Spleen (tissue), 13 donors: ENCODE measurements around the gene PPP1R15B. TPM values are rescaled to one million over a fixed set of nuclear protein-coding genes. Genes with fewer than 3 reads are reported as not detected.

Experiments used
- DNase-seq: peaks from one replicate; pipeline ENCODE4 v3.0.0-alpha.2; 2020
- H3K27ac ChIP-seq, 8 donors: fragments of 200-600 bp; sonication (generic) in 7 of 8; 1 replicate in 4 of 8; 2 replicates in 4 of 8; pipeline versions ENCODE4 v1.5.0 to v1.8.0; 2016 to 2021; ENCODE audit warnings: inconsistent platforms in 4 of 8, mild to moderate bottlenecking in 4 of 8, moderate library complexity in 1 of 8
- H3K27me3 ChIP-seq, 7 donors: fragments of 200-600 bp; sonication (generic) in 6 of 7; replicated peaks in 1 of 7; 1 replicate in 4 of 7; 2 replicates in 3 of 7; pipeline versions ENCODE4 v1.5.0 to v1.8.0; 2016 to 2021; ENCODE audit warnings: inconsistent platforms in 3 of 7, mild to moderate bottlenecking in 1 of 7
- H3K36me3 ChIP-seq, 6 donors: fragments of 200-600 bp; sonication (generic) in 5 of 6; 1 replicate in 4 of 6; 2 replicates in 2 of 6; pipeline versions ENCODE4 v1.5.0 to v1.8.0; 2016 to 2021; ENCODE audit warnings: inconsistent platforms in 2 of 6
- H3K4me1 ChIP-seq, 6 donors: fragments of 200-600 bp; sonication (generic) in 5 of 6; 1 replicate in 3 of 6; 2 replicates in 3 of 6; pipeline versions ENCODE4 v1.5.0 to v1.8.0; 2016 to 2021; ENCODE audit warnings: inconsistent platforms in 3 of 6
- H3K4me3 ChIP-seq, 8 donors: fragments of 200-600 bp; sonication (generic) in 7 of 8; 1 replicate in 4 of 8; 2 replicates in 4 of 8; pipeline versions ENCODE4 v1.5.0 to v1.8.0; 2016 to 2021; ENCODE audit warnings: inconsistent platforms in 4 of 8, mild to moderate bottlenecking in 4 of 8, moderate library complexity in 2 of 8
- H3K9me3 ChIP-seq, 8 donors: fragments of 200-600 bp; sonication (generic) in 7 of 8; 1 replicate in 4 of 8; 2 replicates in 4 of 8; pipeline versions ENCODE4 v1.5.0 to v1.8.0; 2016 to 2021; ENCODE audit warnings: inconsistent platforms in 4 of 8
- POLR2A ChIP-seq, 3 donors: fragments of 450-650 bp; IDR thresholded peaks; one replicate each; pipeline ENCODE4 v1.5.1; 2017; ENCODE audit warnings: antibody characterized with exemption in 3 of 3, mild to moderate bottlenecking in 1 of 3
- POLR2AphosphoS5 ChIP-seq, 3 donors: sonication (generic); formaldehyde crosslinking; IDR thresholded peaks; one replicate each; pipeline ENCODE4 v1.5.1; 2017; ENCODE audit warnings: antibody characterized with exemption in 3 of 3
- WGBS, 5 donors: extraction: QIAGEN DNeasy Blood & Tissue Kit in 3 of 5; methylation state at CpG; one replicate each; pipeline versions ENCODE4 v1.1.5 to v1.1.7; 2013 to 2018; 5-methylcytosine and 5-hydroxymethylcytosine counted together
- intact Hi-C: fragments of 100-400 bp; cut with DNase I; formaldehyde crosslinking; loops from one replicate; pipeline ENCODE4 v1.15.0; 2023; ENCODE audit warnings: low total_unique reads
- long read RNA-seq, 2 donors: transcript quantifications; one replicate each; lab custom pipeline, GENCODE V29; 2026
- polyA plus RNA-seq, 3 donors: library from polyadenylated mRNA; stranded (reverse); fragments of 200-250 nt; gene quantifications; one replicate each; pipeline ENCODE4 v1.2.1, GENCODE V29; 2013
- total RNA-seq, 7 donors: library from RNA; depleted of rRNA in 3 of 7; stranded (reverse); fragments of >200 nt in 3 of 7; fragmentation: NEBNext Ultra II Directional in 4 of 7; extraction: Animal tissue kit (Norgen Biotek cat#: 25700) in 4 of 7; gene quantifications; one replicate each; pipeline versions ENCODE4 v1.1.0 to v1.2.1, GENCODE V29; 2016 to 2021
- TF ChIP-seq, protein P1 (sequence below), 11 experiments: fragments of 200-600 bp in 7 of 11; fragments of 450-650 bp in 4 of 11; sonication (generic) in 4 of 11; IDR thresholded peaks in 8 of 11; conservative IDR thresholded peaks in 3 of 11; 1 replicate in 7 of 11; 2 replicates in 4 of 11; pipeline versions ENCODE4 v1.4.0 to v1.8.0; 2016 to 2021; ENCODE audit warnings: antibody characterized with exemption in 11 of 11, inconsistent platforms in 4 of 11, mild to moderate bottlenecking in 1 of 11
- donor health status: healthy with polysubstance abuse.
- donor health status: DM: no; HTN: no; CAD: no; lungs with moderate emphysema.
- donor health status: DM: no; HTN: no; CAD: no.
- donor health status: Bipolar disorder and iron deficiency.
- donor health status: healthy.
- donor health status: DM: no; HTN: no; CAD: no.
- donor health status: DM: yes; HTN: yes; CAD: no.

The PPP1R15B gene
- total RNA-seq (10 to 100 TPM; 46.3 to 73.1 (median 63.8) TPM), polyA plus RNA-seq (10 to 100 TPM; 10.8 to 17.2 (median 12.5) TPM)
- long read RNA-seq, donor 1, full-length matches to known transcripts, result 5 of 5 reads
- long read RNA-seq, donor 1, partial matches to known transcripts, result 0 of 5 reads
- long read RNA-seq, donor 1, other reads (novel, unspliced or antisense), result 0 of 5 reads
- long read RNA-seq, donor 2, full-length matches to known transcripts, result 6 of 6 reads
- long read RNA-seq, donor 2, partial matches to known transcripts, result 0 of 6 reads
- long read RNA-seq, donor 2, other reads (novel, unspliced or antisense), result 0 of 6 reads

DNA sequence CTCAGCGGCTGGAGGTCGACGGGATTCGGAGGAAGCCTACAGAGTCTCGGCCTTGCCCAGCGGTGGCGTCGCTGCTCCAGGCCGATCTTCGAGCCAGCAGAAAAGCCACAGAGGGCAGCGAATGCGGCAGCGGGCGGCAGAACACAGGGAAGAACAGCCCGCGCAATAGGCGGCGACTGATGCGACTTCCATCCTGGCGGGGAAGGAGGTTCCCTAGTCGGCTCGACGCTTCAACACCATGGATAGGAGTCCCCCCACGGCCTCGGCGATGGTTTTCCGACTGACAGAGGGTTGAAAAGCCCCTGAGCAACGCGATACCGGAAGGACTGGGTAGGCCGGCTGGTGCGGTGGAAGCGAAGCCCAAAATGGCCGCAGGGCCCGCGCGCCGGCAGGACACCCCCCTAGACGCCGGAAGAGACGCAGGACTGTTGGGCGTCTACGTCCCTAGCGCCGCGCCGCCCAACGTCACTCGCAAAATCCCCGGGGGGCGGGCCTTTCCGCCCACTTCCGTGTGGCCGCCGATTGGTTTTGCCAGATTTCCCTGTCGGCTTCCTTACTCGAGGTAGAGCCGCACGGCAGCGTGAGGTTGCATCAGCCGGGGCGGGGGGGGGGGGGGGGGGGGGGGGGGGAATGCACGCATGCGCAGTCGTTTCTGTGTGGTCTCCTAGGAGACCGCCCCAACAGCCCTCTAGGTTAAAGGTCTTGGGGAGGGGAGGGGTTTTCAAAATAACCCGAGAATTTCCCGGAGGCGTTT, at the start of gene PPP1R15B:
Gene PPP1R15B (minus strand): TSS at position 367 of the 754 bp plus-strand sequence. CDS start 406 bp downstream, outside the sequence.
- peaks cover 16 to 88% (median 32%) of the 10 kb centered on the region in 6 donors for H3K4me1 ChIP-seq
- H3K9me3 ChIP-seq, result no peaks in the 10 kb centered on the region
- WGBS, 5 donors, result 0 to 1% (median 0%) methylated on average over 28 to 68 of the region's 69 CpGs
- H3K4me3 ChIP-seq, result peak within 1 kb of the TSS; percentile 67 to 97 (median 82)
- DNase-seq, result peak; percentile 98
- TF ChIP-seq, protein P1, sequence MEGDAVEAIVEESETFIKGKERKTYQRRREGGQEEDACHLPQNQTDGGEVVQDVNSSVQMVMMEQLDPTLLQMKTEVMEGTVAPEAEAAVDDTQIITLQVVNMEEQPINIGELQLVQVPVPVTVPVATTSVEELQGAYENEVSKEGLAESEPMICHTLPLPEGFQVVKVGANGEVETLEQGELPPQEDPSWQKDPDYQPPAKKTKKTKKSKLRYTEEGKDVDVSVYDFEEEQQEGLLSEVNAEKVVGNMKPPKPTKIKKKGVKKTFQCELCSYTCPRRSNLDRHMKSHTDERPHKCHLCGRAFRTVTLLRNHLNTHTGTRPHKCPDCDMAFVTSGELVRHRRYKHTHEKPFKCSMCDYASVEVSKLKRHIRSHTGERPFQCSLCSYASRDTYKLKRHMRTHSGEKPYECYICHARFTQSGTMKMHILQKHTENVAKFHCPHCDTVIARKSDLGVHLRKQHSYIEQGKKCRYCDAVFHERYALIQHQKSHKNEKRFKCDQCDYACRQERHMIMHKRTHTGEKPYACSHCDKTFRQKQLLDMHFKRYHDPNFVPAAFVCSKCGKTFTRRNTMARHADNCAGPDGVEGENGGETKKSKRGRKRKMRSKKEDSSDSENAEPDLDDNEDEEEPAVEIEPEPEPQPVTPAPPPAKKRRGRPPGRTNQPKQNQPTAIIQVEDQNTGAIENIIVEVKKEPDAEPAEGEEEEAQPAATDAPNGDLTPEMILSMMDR (IDR thresholded peaks at IDR 0.05 in 8 of 11, conservative IDR thresholded peaks at IDR 0.05 in 3 of 11), result peak in 3 of 11 experiments; percentile 2 to 29 (median 21)
- TF ChIP-seq POLR2AphosphoS5 (IDR thresholded peaks at IDR 0.05) (peak; percentile 94 to 98 (median 96)), POLR2A (IDR thresholded peaks at IDR 0.05) (peak in 2 of 3 donors; percentile 17 to 83)
- intact Hi-C loops, result no loop called here
- peak within 1 kb of the TSS; percentile 96 to 100 (median 99) for H3K27ac ChIP-seq
- H3K36me3 ChIP-seq, result peaks cover 0 to 2% (median 0%) of the 10 kb centered on the region in 6 donors
- H3K27me3 ChIP-seq, result no peaks in the 10 kb centered on the region

DNA sequence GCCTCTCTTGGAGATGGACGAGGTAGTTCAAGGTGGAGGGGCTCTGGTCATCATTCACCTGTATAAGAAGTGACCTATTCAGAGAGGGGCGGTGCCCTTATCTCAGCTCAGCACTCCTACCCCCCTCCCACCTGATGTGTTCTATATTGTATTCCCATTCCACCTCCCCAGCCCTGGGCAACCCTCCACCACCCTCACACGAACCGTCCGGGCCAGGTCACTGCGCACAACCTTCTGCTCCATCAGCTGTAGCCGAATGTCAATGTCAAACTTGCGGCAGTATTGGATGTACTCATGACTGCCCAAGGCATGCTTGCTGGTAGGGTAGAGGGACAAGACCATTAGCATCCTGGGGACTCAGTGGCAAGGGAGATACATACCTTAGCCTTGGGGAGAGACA, 48.7 kb upstream of the PPP1R15B start:
- Histone ChIP-seq H3K4me1 (peaks cover 49 to 98% (median 61%) of the 10 kb centered on the region in 6 donors), H3K36me3 (peaks cover 0 to 70% (median 28%) of the 10 kb centered on the region in 6 donors), H3K27ac (peak overlapping the region; percentile 70 to 85 (median 81)), H3K4me3 (no peak overlapping the region), H3K9me3 (no peaks in the 10 kb centered on the region), H3K27me3 (no peaks in the 10 kb centered on the region)
- TF ChIP-seq POLR2AphosphoS5 (IDR thresholded peaks at IDR 0.05), result no peak
- WGBS, 5 donors, result 96 to 97% (median 96%) methylated on average over 8 of the region's 8 CpGs
- peak; percentile 65 for DNase-seq
- intact Hi-C loops, result no loop called here

DNA sequence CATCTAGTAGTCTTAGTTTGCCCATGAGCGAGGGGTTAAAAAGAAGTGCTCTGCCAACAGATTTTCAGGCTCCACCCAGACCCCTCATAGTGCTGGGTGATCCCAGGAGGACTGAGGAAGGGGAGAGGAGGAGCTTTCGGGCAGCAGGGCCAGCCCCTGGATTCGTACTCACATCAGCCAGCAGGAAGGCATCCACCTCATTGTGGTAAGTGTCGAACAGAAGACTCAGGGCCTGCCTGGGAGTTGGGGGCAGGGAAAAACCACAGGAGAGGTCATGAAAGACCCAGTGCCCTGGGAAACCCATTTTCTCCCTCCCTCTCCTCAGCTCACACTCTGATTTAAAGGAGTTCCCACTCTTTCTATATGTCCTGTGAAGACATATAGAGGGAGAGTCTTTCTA, 48.1 kb upstream of the PPP1R15B start:
- no peak for TF ChIP-seq POLR2AphosphoS5 (IDR thresholded peaks at IDR 0.05)
- TF ChIP-seq POLR2A (IDR thresholded peaks at IDR 0.05), result no peak
- TF ChIP-seq, protein P1 (IDR thresholded peaks at IDR 0.05 in 8 of 11, conservative IDR thresholded peaks at IDR 0.05 in 3 of 11), result no peak
- DNase-seq, result peak; percentile 48
- Histone ChIP-seq H3K27ac (peak overlapping the region in 6 of 8 donors; percentile 20 to 85 (median 82)), H3K4me3 (no peak overlapping the region), H3K36me3 (peaks cover 0 to 77% (median 34%) of the 10 kb centered on the region in 6 donors), H3K9me3 (no peaks in the 10 kb centered on the region), H3K4me1 (peaks cover 43 to 98% (median 56%) of the 10 kb centered on the region in 6 donors), H3K27me3 (no peaks in the 10 kb centered on the region)
- intact Hi-C loops, result no loop called here
- 58 to 76% (median 65%) methylated on average over 4 of the region's 4 CpGs for WGBS, 5 donors

DNA sequence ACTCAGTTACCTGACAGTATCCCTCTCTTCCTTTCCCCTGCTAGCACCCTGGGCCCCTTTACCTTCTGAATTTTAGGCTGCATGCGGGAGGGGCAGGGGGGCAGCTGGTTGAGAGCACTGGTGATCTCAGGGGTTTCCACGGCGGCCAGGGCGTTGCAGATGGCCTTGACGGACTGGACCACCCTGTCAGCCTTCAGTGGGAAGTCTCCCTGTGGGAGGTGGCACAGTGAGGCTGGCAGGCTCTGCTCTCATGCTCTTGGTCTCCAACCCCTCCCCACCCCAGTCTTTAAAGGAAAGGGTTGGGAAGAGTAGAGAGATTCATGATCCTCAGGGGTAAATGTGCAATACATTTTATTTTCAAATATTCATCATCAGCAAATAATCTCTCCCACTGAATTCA, 46.0 kb upstream of the PPP1R15B start:
- H3K36me3 ChIP-seq, result peaks cover 0 to 86% (median 40%) of the 10 kb centered on the region in 6 donors
- no peaks in the 10 kb centered on the region for H3K27me3 ChIP-seq
- intact Hi-C loops, result no loop called here
- H3K4me3 ChIP-seq, result no peak overlapping the region
- no peaks in the 10 kb centered on the region for H3K9me3 ChIP-seq
- peak overlapping the region in 1 of 8 donors; percentile 42 for H3K27ac ChIP-seq
- WGBS, 5 donors, result 84 to 92% (median 85%) methylated on average over 5 of the region's 5 CpGs
- TF ChIP-seq, protein P1 (IDR thresholded peaks at IDR 0.05 in 8 of 11, conservative IDR thresholded peaks at IDR 0.05 in 3 of 11), result no peak
- no peak for TF ChIP-seq POLR2AphosphoS5 (IDR thresholded peaks at IDR 0.05)
- H3K4me1 ChIP-seq, result peaks cover 33 to 98% (median 53%) of the 10 kb centered on the region in 6 donors
- peak; percentile 64 for DNase-seq
